ENCODE results near the gene YPEL2. TPM values are rescaled to one million over a fixed set of nuclear protein-coding genes. Genes with fewer than 3 reads are reported as not detected.
"Not testable (repeated sequence)": the region's sequence is repeated elsewhere in the genome, so short reads cannot be mapped to it uniquely, and the experiment has no call there.

The YPEL2 gene
- total RNA-seq, 1 donor from 2014 or later = 8.7 TPM

GRCh38 chr17:59310263-59310920 is 21.1 kb upstream of the YPEL2 start:
- no peaks in the 10 kb centered on the region for H3K27me3 Mint-ChIP-seq (ENCODE audit: low read depth)

GRCh38 chr17:59311051-59311468 is 20.4 kb upstream of the YPEL2 start:
- no peaks in the 10 kb centered on the region for H3K27me3 Mint-ChIP-seq (ENCODE audit: low read depth)
- TF ChIP-seq CTCF (IDR thresholded peaks at IDR 0.05; ENCODE audit: unreplicated experiment) = peak; percentile 57
- no peaks in the 10 kb centered on the region for H3K9me3 Mint-ChIP-seq
- no peak overlapping the region for H3K4me3 Mint-ChIP-seq
- H3K4me1 Mint-ChIP-seq = no peaks in the 10 kb centered on the region
- no peak overlapping the region for H3K27ac Mint-ChIP-seq
- H3K36me3 Mint-ChIP-seq = no peaks in the 10 kb centered on the region
- no peak for DNase-seq (ENCODE audit: low spot score in 2 of 2, unreplicated experiment in 2 of 2)

More at GRCh38 chr17:59310263-59310920, 21.1 kb upstream of the YPEL2 start:
- Mint-ChIP-seq H3K9me3 (no peaks in the 10 kb centered on the region), H3K4me3 (no peak overlapping the region), H3K4me1 (no peaks in the 10 kb centered on the region), H3K27ac (no peak overlapping the region), H3K36me3 (no peaks in the 10 kb centered on the region)
- DNase-seq (ENCODE audit: low spot score in 2 of 2, unreplicated experiment in 2 of 2) = no peak
- TF ChIP-seq CTCF (IDR thresholded peaks at IDR 0.05; ENCODE audit: unreplicated experiment) = no peak

GRCh38 chr17:59311521-59311920 is 19.9 kb upstream of the YPEL2 start:
- not testable (repeated sequence) for H3K4me1 Mint-ChIP-seq; H3K27ac Mint-ChIP-seq; H3K9me3 Mint-ChIP-seq; H3K4me3 Mint-ChIP-seq; H3K36me3 Mint-ChIP-seq; H3K27me3 Mint-ChIP-seq (ENCODE audit: low read depth); DNase-seq (ENCODE audit: low spot score in 2 of 2, unreplicated experiment in 2 of 2)

GRCh38 chr17:59315866-59316265 is 15.6 kb upstream of the YPEL2 start:
- no peaks in the 10 kb centered on the region for H3K9me3 Mint-ChIP-seq
- H3K4me1 Mint-ChIP-seq = no peaks in the 10 kb centered on the region
- DNase-seq (ENCODE audit: low spot score in 2 of 2, unreplicated experiment in 2 of 2) = no peak
- H3K27ac Mint-ChIP-seq = no peak overlapping the region
- no peak for TF ChIP-seq CTCF (IDR thresholded peaks at IDR 0.05; ENCODE audit: unreplicated experiment)
- no peak overlapping the region for H3K4me3 Mint-ChIP-seq
- H3K36me3 Mint-ChIP-seq = no peaks in the 10 kb centered on the region
- H3K27me3 Mint-ChIP-seq (ENCODE audit: low read depth) = no peaks in the 10 kb centered on the region

- Mint-ChIP-seq H3K27me3 (ENCODE audit: low read depth) (no peaks in the 10 kb centered on the region), H3K4me3 (no peak overlapping the region), H3K9me3 (no peaks in the 10 kb centered on the region), H3K36me3 (no peaks in the 10 kb centered on the region), H3K27ac (no peak overlapping the region), H3K4me1 (peaks cover 22% of the 10 kb centered on the region)
- DNase-seq (ENCODE audit: low spot score in 2 of 2, unreplicated experiment in 2 of 2) = no peak
- no peak for TF ChIP-seq CTCF (IDR thresholded peaks at IDR 0.05; ENCODE audit: unreplicated experiment)
These were observed 4.1 kb upstream of the YPEL2 start for GRCh38 chr17:59327121-59327980.

- Mint-ChIP-seq H3K4me3 (no peak overlapping the region), H3K4me1 (peaks cover 26% of the 10 kb centered on the region), H3K36me3 (no peaks in the 10 kb centered on the region), H3K9me3 (no peaks in the 10 kb centered on the region), H3K27ac (no peak overlapping the region), H3K27me3 (ENCODE audit: low read depth) (no peaks in the 10 kb centered on the region)
- no peak for DNase-seq (ENCODE audit: low spot score in 2 of 2, unreplicated experiment in 2 of 2)
- no peak for TF ChIP-seq CTCF (IDR thresholded peaks at IDR 0.05; ENCODE audit: unreplicated experiment)
These were observed 3.5 kb upstream of the YPEL2 start for GRCh38 chr17:59327981-59328290.

Measured in mesothelial cell of epicardium (in vitro differentiated cells).